PFSK-1 (cell line): ENCODE data around the gene SNX2.

ENCODE experiments used
- FOXP2 ChIP-seq: optimal IDR thresholded peaks from 2 replicates; pipeline ENCODE3; 2011; ENCODE audit warnings: borderline replicate concordance, control low read depth, inconsistent platforms; ENCODE audit not compliant: insufficient read depth; ENCODE audit errors: extremely low read length, extremely low read depth
- POLR2AphosphoS5 ChIP-seq: IDR thresholded peaks from 2 replicates; pipeline ENCODE4 v1.6.1; 2012; ENCODE audit warnings: low read depth, mild to moderate bottlenecking, control low read depth, low read length, moderate library complexity
- REST ChIP-seq, 2 experiments: IDR thresholded peaks; 2 replicates each; pipeline versions ENCODE4 v1.6.1 to v1.8.0; 2011 to 2012; ENCODE audit warnings: low read depth in 2 of 2, low read length in 2 of 2, control low read depth in 1 of 2, inconsistent platforms in 1 of 2, mild to moderate bottlenecking in 1 of 2, moderate library complexity in 1 of 2; ENCODE audit not compliant: insufficient read depth in 1 of 2
- SIN3A ChIP-seq: IDR thresholded peaks from 2 replicates; pipeline ENCODE4 v1.6.1; 2012; ENCODE audit warnings: mild to moderate bottlenecking, low read length, moderate library complexity, borderline replicate concordance; ENCODE audit not compliant: insufficient read depth
- TAF1 ChIP-seq: IDR thresholded peaks from 2 replicates; pipeline ENCODE4 v1.6.1; 2012; ENCODE audit warnings: low read length, control low read depth, borderline replicate concordance; ENCODE audit not compliant: insufficient read depth

Gene SNX2

GRCh38 chr5:122849771-122850170, 74.9 kb downstream of the SNX2 start:
- TF ChIP-seq FOXP2, result no peak
- TF ChIP-seq TAF1, result no peak
- TF ChIP-seq POLR2AphosphoS5, result no peak
- no peak for TF ChIP-seq SIN3A
- no peak for TF ChIP-seq REST (IDR thresholded peaks at IDR 0.05; ENCODE audit: insufficient read depth in 1 of 2, low read depth in 2 of 2, low read length in 2 of 2)

GRCh38 chr5:122858451-122858850, 83.6 kb downstream of the SNX2 start:
- TF ChIP-seq POLR2AphosphoS5, result 0 out of 2 replicates have a peak, but pooled peaks have one; percentile 42
- TF ChIP-seq REST (IDR thresholded peaks at IDR 0.05; ENCODE audit: insufficient read depth in 1 of 2, low read depth in 2 of 2, low read length in 2 of 2), result no peak

- TF ChIP-seq POLR2AphosphoS5 (no peak), FOXP2 (no peak), REST (IDR thresholded peaks at IDR 0.05; ENCODE audit: insufficient read depth in 1 of 2, low read depth in 2 of 2, low read length in 2 of 2) (no peak), SIN3A (no peak), TAF1 (no peak)
Measured at GRCh38 chr5:122863240-122863639, 88.4 kb downstream of the SNX2 start.

- TF ChIP-seq TAF1 (no peak), SIN3A (no peak), POLR2AphosphoS5 (no peak), FOXP2 (no peak)
Measured at GRCh38 chr5:122863721-122864120, 88.8 kb downstream of the SNX2 start.

GRCh38 chr5:122864400-122864799, 89.5 kb downstream of the SNX2 start:
- TF ChIP-seq TAF1 (no peak), SIN3A (no peak), REST (IDR thresholded peaks at IDR 0.05; ENCODE audit: insufficient read depth in 1 of 2, low read depth in 2 of 2, low read length in 2 of 2) (no peak), POLR2AphosphoS5 (no peak), FOXP2 (no peak)
